Tibial nerve (tissue), 4 donors: ENCODE measurements around the gene MYO3B. TPM values are rescaled to one million over a fixed set of nuclear protein-coding genes. Genes with fewer than 3 reads are reported as not detected.

Source experiments
- DNase-seq, 2 donors: peaks; one replicate each; pipeline ENCODE4 v3.0.0-alpha.2; 2019; ENCODE audit warnings: low spot score in 2 of 2
- H3K27ac ChIP-seq, 4 donors: fragments of 200-600 bp; sonication (generic) in 3 of 4; one replicate each; pipeline ENCODE4 v1.5.1; 2017 to 2019; ENCODE audit warnings: mild to moderate bottlenecking in 1 of 4
- H3K27me3 ChIP-seq, 2 donors: fragments of 200-600 bp; sonication (generic) in 1 of 2; one replicate each; pipeline versions ENCODE4 v1.5.1 to v1.6.0; 2017 to 2019
- H3K36me3 ChIP-seq, 3 donors: fragments of 200-600 bp; sonication (generic); one replicate each; pipeline ENCODE4 v1.5.1; 2018 to 2019
- H3K4me1 ChIP-seq, 4 donors: fragments of 200-600 bp; sonication (generic) in 3 of 4; one replicate each; pipeline ENCODE4 v1.5.1; 2017 to 2019
- H3K4me3 ChIP-seq, 4 donors: fragments of 200-600 bp; sonication (generic) in 3 of 4; one replicate each; pipeline ENCODE4 v1.5.1; 2017 to 2019; ENCODE audit warnings: mild to moderate bottlenecking in 1 of 4, moderate library complexity in 1 of 4
- H3K9me3 ChIP-seq, 4 donors: fragments of 200-600 bp; sonication (generic) in 3 of 4; one replicate each; pipeline ENCODE4 v1.5.1; 2017 to 2019
- CTCF ChIP-seq, 5 experiments: fragments of 200-600 bp in 3 of 5; fragments of 450-650 bp in 2 of 5; sonication (generic) in 3 of 5; IDR thresholded peaks; one replicate each; pipeline ENCODE4 v1.5.1; 2016 to 2019; ENCODE audit warnings: antibody characterized with exemption in 5 of 5, mild to moderate bottlenecking in 3 of 5, moderate library complexity in 2 of 5
- EP300 ChIP-seq, 2 donors: sonication (generic); formaldehyde crosslinking; IDR thresholded peaks; one replicate each; pipeline ENCODE4 v1.6.1; 2017; ENCODE audit warnings: antibody characterized with exemption in 2 of 2, mild to moderate bottlenecking in 1 of 2
- POLR2A ChIP-seq, 2 donors: fragments of 450-650 bp; IDR thresholded peaks; one replicate each; pipeline ENCODE4 v1.6.1; 2017; ENCODE audit warnings: antibody characterized with exemption in 2 of 2, mild to moderate bottlenecking in 2 of 2, moderate library complexity in 2 of 2
- WGBS, 2 donors: methylation state at CpG; one replicate each; pipeline ENCODE4 v1.1.5; 2018; 5-methylcytosine and 5-hydroxymethylcytosine counted together
- total RNA-seq, 4 donors: library from RNA; depleted of rRNA; stranded (reverse); fragments of >200 nt; gene quantifications; one replicate each; pipeline ENCODE4 v1.1.0, GENCODE V29; 2016

MYO3B gene
- total RNA-seq, 4 donors from 2014 or later: 0.22 to 0.63 (median 0.39) TPM; not detected in 1

- WGBS, 2 donors: 21 to 32% methylated on average over 3 of the region's 3 CpGs
Measured at GRCh38 chr2:170313347-170313991, 135.5 kb downstream of the MYO3B start.

GRCh38 chr2:170313992-170314348, 136.0 kb downstream of the MYO3B start:
- Histone ChIP-seq H3K27me3 (no peaks in the 10 kb centered on the region), H3K36me3 (no peaks in the 10 kb centered on the region), H3K27ac (no peak overlapping the region), H3K9me3 (peaks cover 0 to under 1% (median 0%) of the 10 kb centered on the region in 4 donors), H3K4me1 (no peaks in the 10 kb centered on the region), H3K4me3 (no peak overlapping the region)
- 62 to 63% methylated on average over 3 of the region's 3 CpGs for WGBS, 2 donors
- DNase-seq: no peak
- TF ChIP-seq CTCF (IDR thresholded peaks at IDR 0.05) (no peak), EP300 (IDR thresholded peaks at IDR 0.05) (no peak), POLR2A (IDR thresholded peaks at IDR 0.05) (no peak)

More at GRCh38 chr2:170313347-170313991, 135.5 kb downstream of the MYO3B start:
- Histone ChIP-seq H3K4me1 (no peaks in the 10 kb centered on the region), H3K4me3 (no peak overlapping the region), H3K36me3 (no peaks in the 10 kb centered on the region), H3K9me3 (no peaks in the 10 kb centered on the region), H3K27ac (no peak overlapping the region), H3K27me3 (no peaks in the 10 kb centered on the region)
- DNase-seq: no peak
- TF ChIP-seq CTCF (IDR thresholded peaks at IDR 0.05) (no peak), POLR2A (IDR thresholded peaks at IDR 0.05) (no peak), EP300 (IDR thresholded peaks at IDR 0.05) (no peak)

DNA sequence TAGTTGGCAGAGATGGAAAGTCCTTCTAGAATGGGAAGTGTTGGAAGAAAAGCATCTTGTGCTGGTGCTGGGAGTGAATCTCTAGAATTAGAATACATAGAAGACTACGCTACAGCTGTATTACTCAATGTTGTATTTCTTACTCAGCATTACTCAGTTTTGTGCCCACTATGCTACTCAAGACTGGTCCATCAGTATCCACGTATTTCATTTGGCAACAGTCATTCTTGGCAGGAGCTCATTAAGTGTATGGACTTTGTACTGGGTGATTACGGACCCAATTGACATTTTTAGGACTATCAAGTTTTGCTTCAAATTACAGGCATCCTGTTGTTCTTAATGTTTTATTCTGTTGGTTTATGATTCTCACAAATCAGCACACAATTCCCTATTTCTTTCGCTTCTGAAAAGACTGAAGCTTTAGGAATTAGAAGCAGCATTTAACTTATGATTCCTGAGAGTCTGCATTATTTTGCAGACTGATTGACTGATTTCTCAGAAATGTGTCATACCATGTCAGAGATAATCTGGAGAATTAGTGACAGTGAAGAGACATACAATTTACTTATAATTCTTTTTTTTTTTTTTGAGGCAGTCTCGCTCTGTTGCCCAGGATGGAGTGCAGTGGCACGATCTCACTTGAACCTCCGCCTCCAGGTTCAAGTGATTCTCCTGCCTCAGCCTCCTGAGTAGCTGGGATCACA, 136.9 kb downstream of the MYO3B start:
- Histone ChIP-seq H3K9me3 (peaks cover 0 to 6% (median 0%) of the 10 kb centered on the region in 4 donors), H3K27ac (no peak overlapping the region), H3K36me3 (no peaks in the 10 kb centered on the region), H3K4me1 (no peaks in the 10 kb centered on the region), H3K4me3 (no peak overlapping the region), H3K27me3 (no peaks in the 10 kb centered on the region)
- 80 to 85% methylated on average over 7 of the region's 7 CpGs for WGBS, 2 donors
- no peak for DNase-seq
- no peak for TF ChIP-seq POLR2A (IDR thresholded peaks at IDR 0.05)
- TF ChIP-seq CTCF (IDR thresholded peaks at IDR 0.05): no peak
- no peak for TF ChIP-seq EP300 (IDR thresholded peaks at IDR 0.05)

- no peaks in the 10 kb centered on the region for H3K36me3 ChIP-seq
- TF ChIP-seq EP300 (IDR thresholded peaks at IDR 0.05) (no peak), CTCF (IDR thresholded peaks at IDR 0.05) (no peak), POLR2A (IDR thresholded peaks at IDR 0.05) (no peak)
- H3K27me3 ChIP-seq: no peaks in the 10 kb centered on the region
- H3K4me3 ChIP-seq: no peak overlapping the region
- no peak overlapping the region for H3K27ac ChIP-seq
- DNase-seq: no peak
- WGBS, 2 donors: 90 to 94% methylated on average over 3 of the region's 3 CpGs
- peaks cover 0 to 17% (median 2%) of the 10 kb centered on the region in 4 donors for H3K9me3 ChIP-seq
- no peaks in the 10 kb centered on the region for H3K4me1 ChIP-seq
Measured at GRCh38 chr2:170320948-170321347, 143.0 kb downstream of the MYO3B start.

DNA sequence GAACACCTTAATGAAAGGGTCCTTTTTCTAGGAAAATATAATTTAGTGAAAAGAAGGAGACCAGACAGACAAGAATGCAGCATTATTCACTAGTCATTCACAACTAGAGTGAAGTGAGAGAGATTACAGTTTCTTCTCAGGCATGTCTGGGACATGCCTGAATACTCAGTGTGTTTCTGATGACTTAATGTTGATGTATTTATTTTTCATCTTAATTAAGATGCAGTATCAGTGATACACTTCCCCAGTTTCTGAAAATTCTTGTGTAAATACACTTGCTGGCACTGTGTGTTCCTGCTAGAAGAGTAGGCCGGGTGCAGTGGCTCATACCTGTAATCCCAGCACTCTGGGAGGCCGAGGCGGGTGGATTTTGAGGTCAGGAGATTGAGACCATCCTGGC, 143.6 kb downstream of the MYO3B start:
- Histone ChIP-seq H3K36me3 (no peaks in the 10 kb centered on the region), H3K4me1 (no peaks in the 10 kb centered on the region), H3K9me3 (peaks cover 0 to 17% (median 2%) of the 10 kb centered on the region in 4 donors), H3K27ac (no peak overlapping the region), H3K27me3 (no peaks in the 10 kb centered on the region), H3K4me3 (no peak overlapping the region)
- TF ChIP-seq EP300 (IDR thresholded peaks at IDR 0.05) (no peak), POLR2A (IDR thresholded peaks at IDR 0.05) (no peak), CTCF (IDR thresholded peaks at IDR 0.05) (no peak)
- WGBS, 2 donors: 96 to 98% methylated on average over 3 of the region's 3 CpGs
- no peak for DNase-seq
